ENCODE measurements around the gene DDX4.

DNA sequence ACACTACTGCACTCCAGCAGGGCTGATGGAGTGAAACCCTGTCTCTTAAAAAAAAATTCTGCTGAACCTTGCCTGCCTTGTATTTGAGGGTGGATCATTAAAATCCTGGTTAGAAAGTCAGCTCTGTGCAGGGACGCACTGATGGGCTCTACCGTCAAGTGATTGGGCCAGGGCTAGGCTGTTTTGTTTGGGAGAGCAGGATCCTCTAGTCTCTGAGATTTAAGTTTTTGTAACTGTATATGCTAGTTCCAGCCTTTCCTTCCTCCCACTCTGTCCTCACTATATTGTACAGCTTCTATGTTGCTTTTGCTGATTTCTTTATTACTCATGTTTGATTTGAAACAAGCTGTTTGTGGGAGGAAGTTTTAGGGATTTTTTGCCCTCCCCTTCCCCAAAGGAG lies 11.5 kb downstream of the DDX4 start:
- TF ChIP-seq POLR2A (IDR thresholded peaks at IDR 0.05), result no peak
- TF ChIP-seq, protein P1, sequence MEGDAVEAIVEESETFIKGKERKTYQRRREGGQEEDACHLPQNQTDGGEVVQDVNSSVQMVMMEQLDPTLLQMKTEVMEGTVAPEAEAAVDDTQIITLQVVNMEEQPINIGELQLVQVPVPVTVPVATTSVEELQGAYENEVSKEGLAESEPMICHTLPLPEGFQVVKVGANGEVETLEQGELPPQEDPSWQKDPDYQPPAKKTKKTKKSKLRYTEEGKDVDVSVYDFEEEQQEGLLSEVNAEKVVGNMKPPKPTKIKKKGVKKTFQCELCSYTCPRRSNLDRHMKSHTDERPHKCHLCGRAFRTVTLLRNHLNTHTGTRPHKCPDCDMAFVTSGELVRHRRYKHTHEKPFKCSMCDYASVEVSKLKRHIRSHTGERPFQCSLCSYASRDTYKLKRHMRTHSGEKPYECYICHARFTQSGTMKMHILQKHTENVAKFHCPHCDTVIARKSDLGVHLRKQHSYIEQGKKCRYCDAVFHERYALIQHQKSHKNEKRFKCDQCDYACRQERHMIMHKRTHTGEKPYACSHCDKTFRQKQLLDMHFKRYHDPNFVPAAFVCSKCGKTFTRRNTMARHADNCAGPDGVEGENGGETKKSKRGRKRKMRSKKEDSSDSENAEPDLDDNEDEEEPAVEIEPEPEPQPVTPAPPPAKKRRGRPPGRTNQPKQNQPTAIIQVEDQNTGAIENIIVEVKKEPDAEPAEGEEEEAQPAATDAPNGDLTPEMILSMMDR (IDR thresholded peaks at IDR 0.05), result no peak
